ENCODE data around the gene TRIM62. TPM values are rescaled to one million over a fixed set of nuclear protein-coding genes. Genes with fewer than 3 reads are reported as not detected.

The TRIM62 gene
- total RNA-seq = 3.6 TPM in 2 replicates

GRCh38 chr1:33181921-33182341 lies at the start of gene TRIM62:
Gene TRIM62, minus strand, starts transcription at chr1:33182043. Its CDS starts 611 bp downstream, at chr1:33181432.

Other genes with a start within 250 kb of the TRIM62 start
- 32.9 and 33.1 TPM in 2 replicates for gene RNF19B, start 217.2 kb downstream of the TRIM62 start, total RNA-seq
- 138 and 147 TPM in 2 replicates for gene AK2, start 145.2 kb downstream of the TRIM62 start, total RNA-seq
- gene AZIN2, start 100.9 kb downstream of the TRIM62 start, total RNA-seq = 0.47 and 1.9 TPM in 2 replicates
- gene ZNF362, start 74.4 kb upstream of the TRIM62 start, total RNA-seq = 9.3 and 14.6 TPM in 2 replicates
- gene A3GALT2, start 139.1 kb upstream of the TRIM62 start, total RNA-seq = not detected in 2 replicates
- 99.5 and 101 TPM in 2 replicates for gene PHC2, start 249.1 kb upstream of the TRIM62 start, total RNA-seq

All from mammary microvascular endothelial cell (primary cell).